Coronary artery (tissue), 2 donors: ENCODE measurements around the gene VAMP5.
"Not testable (repeated sequence)": the region's sequence is repeated elsewhere in the genome, so short reads cannot be mapped to it uniquely, and the experiment has no call there.

Experiments
- DNase-seq: peaks from one replicate; pipeline ENCODE4 v3.0.0-alpha.2; 2017; ENCODE audit warnings: low spot score
- H3K27ac ChIP-seq, 2 donors: fragments of 200-600 bp; sonication (generic); one replicate each; pipeline ENCODE4 v1.5.1; 2016 to 2019
- H3K4me3 ChIP-seq: fragments of 200-600 bp; sonication (generic); 2 replicates; pipeline ENCODE4 v1.5.1; 2016; ENCODE audit warnings: mild to moderate bottlenecking, moderate library complexity
- TF ChIP-seq, protein P1 (sequence below): fragments of 200-600 bp; sonication (generic); IDR thresholded peaks from one replicate; pipeline ENCODE4 v1.5.1; 2019; ENCODE audit warnings: antibody characterized with exemption

Gene VAMP5

DNA sequence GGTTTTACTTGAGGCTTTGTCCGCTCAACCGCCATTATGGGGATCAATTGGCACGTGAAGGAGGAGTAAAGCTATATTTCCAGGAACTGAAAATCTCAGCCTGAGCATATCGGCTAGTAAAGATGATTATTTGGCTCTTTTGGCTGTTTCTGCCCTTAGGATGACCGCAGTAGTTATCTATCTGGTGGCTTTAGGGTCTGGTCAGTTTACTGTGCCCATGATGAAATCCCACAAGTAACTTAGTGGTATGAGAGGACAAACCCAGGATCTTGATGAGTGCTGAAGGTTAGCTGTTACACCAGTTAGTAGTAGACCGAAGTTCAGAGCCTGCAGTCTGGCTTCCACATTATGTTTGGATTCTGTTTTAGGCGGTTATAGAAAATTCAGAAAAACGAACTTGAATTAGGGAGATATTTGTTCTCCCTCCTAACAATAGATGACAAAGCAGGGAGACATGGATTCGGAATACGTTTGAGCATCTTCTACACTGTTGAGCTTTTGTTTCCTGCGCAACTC, 44.0 kb upstream of the VAMP5 start:
- H3K27ac ChIP-seq, result peak overlapping the region; percentile 97 to 100
- TF ChIP-seq, protein P1, sequence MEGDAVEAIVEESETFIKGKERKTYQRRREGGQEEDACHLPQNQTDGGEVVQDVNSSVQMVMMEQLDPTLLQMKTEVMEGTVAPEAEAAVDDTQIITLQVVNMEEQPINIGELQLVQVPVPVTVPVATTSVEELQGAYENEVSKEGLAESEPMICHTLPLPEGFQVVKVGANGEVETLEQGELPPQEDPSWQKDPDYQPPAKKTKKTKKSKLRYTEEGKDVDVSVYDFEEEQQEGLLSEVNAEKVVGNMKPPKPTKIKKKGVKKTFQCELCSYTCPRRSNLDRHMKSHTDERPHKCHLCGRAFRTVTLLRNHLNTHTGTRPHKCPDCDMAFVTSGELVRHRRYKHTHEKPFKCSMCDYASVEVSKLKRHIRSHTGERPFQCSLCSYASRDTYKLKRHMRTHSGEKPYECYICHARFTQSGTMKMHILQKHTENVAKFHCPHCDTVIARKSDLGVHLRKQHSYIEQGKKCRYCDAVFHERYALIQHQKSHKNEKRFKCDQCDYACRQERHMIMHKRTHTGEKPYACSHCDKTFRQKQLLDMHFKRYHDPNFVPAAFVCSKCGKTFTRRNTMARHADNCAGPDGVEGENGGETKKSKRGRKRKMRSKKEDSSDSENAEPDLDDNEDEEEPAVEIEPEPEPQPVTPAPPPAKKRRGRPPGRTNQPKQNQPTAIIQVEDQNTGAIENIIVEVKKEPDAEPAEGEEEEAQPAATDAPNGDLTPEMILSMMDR, result no peak
- DNase-seq, result no peak
- peak overlapping the region; percentile 91 for H3K4me3 ChIP-seq

GRCh38 chr2:85541262-85541661, 43.0 kb upstream of the VAMP5 start:
- Histone ChIP-seq H3K27ac (peak overlapping the region; percentile 45 to 100), H3K4me3 (peak overlapping the region; percentile 91)
- DNase-seq, result no peak
- TF ChIP-seq, protein P1, result no peak

GRCh38 chr2:85541753-85542457, 42.3 kb upstream of the VAMP5 start:
- peak overlapping the region; percentile 45 to 100 for H3K27ac ChIP-seq
- DNase-seq, result no peak
- H3K4me3 ChIP-seq, result peak overlapping the region; percentile 91
- TF ChIP-seq, protein P1, result no peak

DNA sequence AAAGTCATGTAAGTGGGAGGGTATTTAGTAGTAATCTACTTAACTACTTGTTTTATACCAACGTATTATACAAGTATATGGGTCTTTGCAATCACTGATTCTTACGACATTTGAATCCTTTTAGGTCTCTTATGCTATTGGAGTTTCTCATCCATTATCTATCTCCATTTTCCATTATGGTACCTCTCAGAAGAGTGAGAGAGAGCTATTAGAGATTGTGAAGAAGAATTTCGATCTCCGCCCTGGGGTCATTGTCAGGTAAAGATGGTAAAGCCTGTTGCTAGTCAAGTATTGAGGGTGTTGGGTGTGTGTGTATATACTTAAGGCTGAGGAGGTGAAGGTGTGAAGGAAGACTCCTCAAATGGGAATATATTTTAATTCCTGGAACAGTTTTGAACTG, 41.5 kb upstream of the VAMP5 start:
- DNase-seq, result no peak
- H3K27ac ChIP-seq, result peak overlapping the region in 1 of 2 donors; percentile 45
- TF ChIP-seq, protein P1, result no peak
- H3K4me3 ChIP-seq, result peak overlapping the region; percentile 91

DNA sequence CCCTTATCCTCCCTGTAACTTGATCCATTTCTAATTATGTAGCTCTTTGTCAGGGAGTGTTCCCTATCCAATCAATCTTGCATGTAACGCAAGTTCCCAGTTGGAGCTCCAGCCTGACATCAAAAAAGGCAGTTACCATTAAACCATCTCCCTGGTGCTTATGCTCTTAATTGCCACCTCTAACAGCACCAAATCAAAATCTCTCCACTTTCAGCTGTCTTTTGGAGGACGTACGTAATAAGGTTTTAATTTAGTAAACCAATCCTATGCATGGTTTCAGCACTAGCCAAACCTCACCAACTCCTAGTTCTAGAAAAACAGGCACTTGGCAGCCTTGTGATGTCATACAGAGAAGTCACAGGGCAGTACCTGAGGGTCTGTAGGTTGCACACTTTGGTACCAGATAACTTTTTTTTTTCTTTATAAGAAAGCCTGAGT, 40.0 kb upstream of the VAMP5 start:
- H3K4me3 ChIP-seq, H3K27ac ChIP-seq, DNase-seq: not testable (repeated sequence)

DNA sequence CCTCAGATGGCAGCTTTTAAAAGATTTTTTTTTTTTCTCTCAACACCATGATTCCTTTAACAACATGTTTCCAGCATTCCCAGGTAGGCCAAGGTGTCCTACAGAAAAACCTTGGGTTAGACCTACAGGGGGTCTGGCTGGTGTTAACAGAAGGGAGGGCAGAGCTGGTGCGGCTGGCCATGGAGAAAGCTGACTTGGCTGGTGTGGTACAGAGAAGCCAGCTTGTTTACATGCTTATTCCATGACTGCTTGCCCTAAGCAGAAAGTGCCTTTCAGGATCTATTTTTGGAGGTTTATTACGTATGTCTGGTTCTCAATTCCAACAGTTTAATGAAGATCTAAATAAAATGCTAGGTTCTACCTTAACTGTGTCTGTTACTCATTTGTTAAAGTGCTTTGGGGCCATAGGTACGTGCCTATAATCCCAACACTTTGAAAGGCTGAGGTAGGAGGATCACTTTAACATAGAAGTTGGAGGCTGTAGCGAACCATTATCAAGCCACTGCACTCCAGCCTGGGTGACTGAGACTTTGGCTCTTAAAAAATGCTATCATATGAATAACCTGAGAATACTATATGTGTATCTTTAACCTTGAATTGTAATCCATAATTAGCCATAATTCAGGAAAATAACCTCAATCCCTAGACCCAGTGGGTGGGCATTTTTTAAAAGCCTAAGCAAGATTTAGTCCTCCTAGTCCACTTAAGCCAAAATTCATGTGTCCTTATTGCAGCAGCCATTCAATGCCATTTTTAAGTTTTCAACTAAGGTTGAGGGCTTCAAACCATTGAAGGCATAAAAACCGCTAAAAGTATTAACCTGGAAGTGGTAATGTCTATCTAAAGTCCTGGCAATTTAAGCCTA, 39.1 kb upstream of the VAMP5 start:
- not testable (repeated sequence) for H3K4me3 ChIP-seq, DNase-seq
- H3K27ac ChIP-seq, result peak overlapping the region; percentile 13 to 26

DNA sequence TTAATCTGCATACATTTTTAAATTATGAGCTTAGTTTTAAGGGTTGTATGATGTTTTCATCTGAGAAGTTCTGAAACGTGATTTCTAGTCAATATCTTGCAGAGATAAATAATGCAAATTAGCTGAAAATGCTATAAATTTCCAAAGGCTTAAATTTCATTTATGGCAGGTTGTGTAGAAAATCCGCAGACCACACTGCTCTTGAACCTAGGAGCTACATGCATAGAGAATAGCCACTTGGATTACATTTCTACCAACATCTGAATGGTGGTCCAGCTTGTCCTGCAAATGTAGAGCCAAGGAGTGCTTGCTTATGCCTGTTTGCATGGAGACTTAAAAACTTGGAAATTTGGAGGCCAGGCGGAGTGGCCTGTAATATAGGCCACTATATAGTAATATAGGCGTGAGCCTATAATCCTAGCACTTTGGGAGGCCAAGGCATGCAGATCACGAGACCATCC, 38.4 kb upstream of the VAMP5 start:
- H3K27ac ChIP-seq, result no peak overlapping the region
- DNase-seq, result no peak

More for the DNA sequence above, 38.4 kb upstream of the VAMP5 start:
- TF ChIP-seq, protein P1, result no peak
- H3K4me3 ChIP-seq, result no peak overlapping the region
